Fibroblast of lung (primary cell): Measurements from ENCODE around the gene TSHR. TPM values are rescaled to one million over a fixed set of nuclear protein-coding genes. Genes with fewer than 3 reads are reported as not detected.

Experiments
- DNase-seq, 2 donors: peaks; one replicate each; pipeline versions ENCODE4 v3.0.0 to v3.0.0-alpha.2; 2010; ENCODE audit warnings: low read depth in 2 of 2
- H2AFZ ChIP-seq: 2 replicates; pipeline ENCODE4 v1.5.1; 2012; ENCODE audit warnings: low read length, control low read depth, inconsistent platforms
- H3K27ac ChIP-seq: 2 replicates; pipeline ENCODE4 v1.5.1; 2011; ENCODE audit warnings: low read length, control low read depth; ENCODE audit not compliant: insufficient read depth
- H3K27me3 ChIP-seq: 2 replicates; pipeline ENCODE4 v1.5.1; 2011; ENCODE audit warnings: mild to moderate bottlenecking, low read length; ENCODE audit not compliant: control insufficient read depth, insufficient read depth
- H3K36me3 ChIP-seq: 2 replicates; pipeline ENCODE4 v1.5.1; 2011; ENCODE audit warnings: low read length; ENCODE audit not compliant: control insufficient read depth, insufficient read depth
- H3K4me1 ChIP-seq: 2 replicates; pipeline ENCODE4 v1.5.1; 2011; ENCODE audit warnings: low read length; ENCODE audit not compliant: control insufficient read depth, insufficient read depth; ENCODE audit errors: extremely low read depth
- H3K4me2 ChIP-seq: 2 replicates; pipeline ENCODE4 v1.5.1; 2011; ENCODE audit warnings: low read length, control low read depth; ENCODE audit not compliant: insufficient read depth; ENCODE audit errors: extremely low read depth
- H3K4me3 ChIP-seq, 4 experiments: fragments of 200-600 bp in 1 of 4; sonication (generic) in 1 of 4; replicated peaks in 1 of 4; 2 replicates each; pipeline ENCODE4 v1.5.1; 2011 to 2016; ENCODE audit warnings: low read length in 4 of 4, low read depth in 3 of 4, mild to moderate bottlenecking in 3 of 4, control low read depth in 2 of 4, inconsistent platforms in 1 of 4, mixed read lengths in 1 of 4; ENCODE audit not compliant: insufficient read depth in 1 of 4; ENCODE audit errors: control extremely low read depth in 1 of 4
- H3K79me2 ChIP-seq: 2 replicates; pipeline ENCODE4 v1.5.1; 2012; ENCODE audit warnings: mild to moderate bottlenecking, low read length, inconsistent platforms; ENCODE audit not compliant: control insufficient read depth, insufficient read depth
- H3K9ac ChIP-seq: 2 replicates; pipeline ENCODE4 v1.5.1; 2011; ENCODE audit warnings: mild to moderate bottlenecking, low read length, control low read depth; ENCODE audit not compliant: insufficient read depth
- H3K9me3 ChIP-seq: 2 replicates; pipeline ENCODE4 v1.5.1; 2012; ENCODE audit warnings: low read depth, low read length; ENCODE audit not compliant: control insufficient read depth, insufficient read depth
- H4K20me1 ChIP-seq: 2 replicates; pipeline ENCODE4 v1.5.1; 2011; ENCODE audit warnings: low read length; ENCODE audit not compliant: control insufficient read depth, insufficient read depth; ENCODE audit errors: extremely low read depth
- EZH2 ChIP-seq: IDR thresholded peaks from 2 replicates; pipeline ENCODE4 v1.5.1; 2012; ENCODE audit warnings: low read length, control low read depth, mild to moderate bottlenecking; ENCODE audit errors: missing control alignments
- polyA plus RNA-seq, 2 donors: library from polyadenylated mRNA; depleted of rRNA in 1 of 2; stranded (reverse) in 1 of 2; unstranded in 1 of 2; fragments of >200 nt; gene quantifications; 2 replicates each; pipeline ENCODE4 v1.2.1, GENCODE V29; 2011 to 2012; ENCODE audit warnings: missing spikeins in 1 of 2
- total RNA-seq: library from RNA; depleted of rRNA; stranded (reverse); fragments of >200 nt; gene quantifications from 2 replicates; pipeline ENCODE4 v1.2.1, GENCODE V29; 2014
- TF ChIP-seq, protein P1 (sequence below), 2 donors: IDR thresholded peaks in 1 of 2; conservative IDR thresholded peaks in 1 of 2; 1 replicate in 1 of 2; 2 replicates in 1 of 2; pipeline ENCODE4 v1.5.1; 2011 to 2012; ENCODE audit warnings: low read length in 2 of 2, control low read depth in 1 of 2, inconsistent platforms in 1 of 2, low read depth in 1 of 2, mild to moderate bottlenecking in 1 of 2

The TSHR gene
- total and polyA plus RNA-seq, 2 donors (not counting 1 experiment from before 2014, with no cell fraction given) = not detected

DNA sequence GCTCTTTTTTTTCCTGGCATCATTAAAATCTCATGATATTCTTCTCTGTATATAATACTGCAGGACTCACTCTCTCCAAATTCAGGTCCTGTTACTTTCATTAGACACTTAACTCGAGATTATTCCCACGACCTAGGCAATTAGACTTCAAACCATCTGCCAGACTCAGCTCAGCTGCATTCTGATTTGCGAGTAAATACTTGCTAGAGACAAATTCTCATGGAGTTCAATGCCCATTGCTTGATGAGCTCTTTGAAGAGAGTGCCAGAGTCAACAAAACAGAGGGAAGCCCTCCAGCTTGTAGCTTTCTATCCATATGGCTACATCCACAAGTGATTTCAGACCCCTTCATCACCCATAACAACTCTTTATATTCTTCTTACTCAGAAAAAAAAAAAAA lies 177.0 kb downstream of the TSHR start:
- no peaks in the 10 kb centered on the region for H4K20me1 ChIP-seq
- H3K4me1 ChIP-seq = no peaks in the 10 kb centered on the region
- no peak overlapping the region for H3K4me3 ChIP-seq
- no peak for DNase-seq
- H3K36me3 ChIP-seq = no peaks in the 10 kb centered on the region
- H3K27me3 ChIP-seq = no peaks in the 10 kb centered on the region
- no peaks in the 10 kb centered on the region for H3K79me2 ChIP-seq
- TF ChIP-seq EZH2 = no peak
- TF ChIP-seq, protein P1, sequence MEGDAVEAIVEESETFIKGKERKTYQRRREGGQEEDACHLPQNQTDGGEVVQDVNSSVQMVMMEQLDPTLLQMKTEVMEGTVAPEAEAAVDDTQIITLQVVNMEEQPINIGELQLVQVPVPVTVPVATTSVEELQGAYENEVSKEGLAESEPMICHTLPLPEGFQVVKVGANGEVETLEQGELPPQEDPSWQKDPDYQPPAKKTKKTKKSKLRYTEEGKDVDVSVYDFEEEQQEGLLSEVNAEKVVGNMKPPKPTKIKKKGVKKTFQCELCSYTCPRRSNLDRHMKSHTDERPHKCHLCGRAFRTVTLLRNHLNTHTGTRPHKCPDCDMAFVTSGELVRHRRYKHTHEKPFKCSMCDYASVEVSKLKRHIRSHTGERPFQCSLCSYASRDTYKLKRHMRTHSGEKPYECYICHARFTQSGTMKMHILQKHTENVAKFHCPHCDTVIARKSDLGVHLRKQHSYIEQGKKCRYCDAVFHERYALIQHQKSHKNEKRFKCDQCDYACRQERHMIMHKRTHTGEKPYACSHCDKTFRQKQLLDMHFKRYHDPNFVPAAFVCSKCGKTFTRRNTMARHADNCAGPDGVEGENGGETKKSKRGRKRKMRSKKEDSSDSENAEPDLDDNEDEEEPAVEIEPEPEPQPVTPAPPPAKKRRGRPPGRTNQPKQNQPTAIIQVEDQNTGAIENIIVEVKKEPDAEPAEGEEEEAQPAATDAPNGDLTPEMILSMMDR (conservative IDR thresholded peaks at IDR 0.05 in 1 of 2, IDR thresholded peaks at IDR 0.05 in 1 of 2; ENCODE audit: low read depth in 1 of 2, low read length in 2 of 2) = no peak
- H2AFZ ChIP-seq = no peak overlapping the region
- no peak overlapping the region for H3K4me2 ChIP-seq
- no peak overlapping the region for H3K9ac ChIP-seq
- H3K27ac ChIP-seq = no peak overlapping the region
- H3K9me3 ChIP-seq = no peaks in the 10 kb centered on the region

DNA sequence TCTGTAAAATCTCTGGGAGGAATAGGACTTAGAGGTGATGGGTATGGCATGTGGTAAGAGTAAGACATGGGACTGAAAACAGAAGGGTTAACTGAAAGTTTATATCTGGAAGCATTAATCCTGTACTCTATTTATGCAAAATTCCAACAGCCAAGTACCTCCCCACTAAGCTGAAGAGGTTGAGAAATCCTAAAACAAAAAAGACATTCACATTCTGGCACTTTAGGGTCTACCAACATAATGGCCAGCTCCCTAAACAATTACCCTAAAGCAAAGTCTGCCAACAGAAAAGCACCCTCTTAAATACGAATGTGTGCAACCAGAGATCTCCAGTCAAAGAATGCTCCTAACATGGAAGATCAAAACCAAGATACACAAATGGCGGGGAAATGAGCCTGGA lies 178.0 kb downstream of the TSHR start:
- H3K4me2 ChIP-seq = no peak overlapping the region
- DNase-seq = no peak
- no peaks in the 10 kb centered on the region for H3K79me2 ChIP-seq
- no peaks in the 10 kb centered on the region for H4K20me1 ChIP-seq
- no peaks in the 10 kb centered on the region for H3K27me3 ChIP-seq
- H3K36me3 ChIP-seq = no peaks in the 10 kb centered on the region
- H3K9ac ChIP-seq = no peak overlapping the region
- no peaks in the 10 kb centered on the region for H3K9me3 ChIP-seq
- H3K4me1 ChIP-seq = no peaks in the 10 kb centered on the region
- no peak overlapping the region for H3K4me3 ChIP-seq
- no peak overlapping the region for H2AFZ ChIP-seq
- no peak overlapping the region for H3K27ac ChIP-seq
- no peak for TF ChIP-seq EZH2
- TF ChIP-seq, protein P1 (conservative IDR thresholded peaks at IDR 0.05 in 1 of 2, IDR thresholded peaks at IDR 0.05 in 1 of 2; ENCODE audit: low read depth in 1 of 2, low read length in 2 of 2) = no peak

DNA sequence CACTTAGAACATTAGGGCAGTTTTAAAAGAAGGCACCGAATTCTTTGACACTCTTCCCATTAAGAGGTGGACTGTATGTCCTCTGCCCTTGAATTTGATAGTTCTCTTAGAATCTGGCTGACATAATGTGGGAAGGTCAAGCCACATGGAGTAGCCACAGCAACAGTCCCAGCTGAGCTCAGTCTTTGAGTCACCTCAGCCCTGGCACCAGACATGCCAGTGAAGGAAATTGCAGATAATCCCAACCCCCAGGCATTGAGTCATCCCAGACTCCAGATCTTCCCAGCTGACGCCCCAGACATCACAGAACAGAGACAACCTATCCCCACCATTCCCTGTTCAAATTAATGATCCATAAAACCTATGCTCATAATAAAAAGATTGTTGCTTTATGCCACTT lies 181.9 kb downstream of the TSHR start:
- Histone ChIP-seq H3K4me1 (no peaks in the 10 kb centered on the region), H3K36me3 (no peaks in the 10 kb centered on the region), H3K9me3 (no peaks in the 10 kb centered on the region), H3K79me2 (no peaks in the 10 kb centered on the region), H3K27ac (no peak overlapping the region), H3K9ac (no peak overlapping the region), H3K27me3 (no peaks in the 10 kb centered on the region), H3K4me2 (no peak overlapping the region), H4K20me1 (no peaks in the 10 kb centered on the region), H2AFZ (no peak overlapping the region), H3K4me3 (no peak overlapping the region)
- peak; percentile 42 to 80 for DNase-seq
- no peak for TF ChIP-seq EZH2
- TF ChIP-seq, protein P1 (conservative IDR thresholded peaks at IDR 0.05 in 1 of 2, IDR thresholded peaks at IDR 0.05 in 1 of 2; ENCODE audit: low read depth in 1 of 2, low read length in 2 of 2) = no peak
